HuH-7.5 (cell line): ENCODE data around the gene DENND1A.

Experiments
- DNase-seq: peaks from one replicate; pipeline ENCODE4 v3.0.0; 2011; ENCODE audit warnings: low spot score

DENND1A gene

DNA sequence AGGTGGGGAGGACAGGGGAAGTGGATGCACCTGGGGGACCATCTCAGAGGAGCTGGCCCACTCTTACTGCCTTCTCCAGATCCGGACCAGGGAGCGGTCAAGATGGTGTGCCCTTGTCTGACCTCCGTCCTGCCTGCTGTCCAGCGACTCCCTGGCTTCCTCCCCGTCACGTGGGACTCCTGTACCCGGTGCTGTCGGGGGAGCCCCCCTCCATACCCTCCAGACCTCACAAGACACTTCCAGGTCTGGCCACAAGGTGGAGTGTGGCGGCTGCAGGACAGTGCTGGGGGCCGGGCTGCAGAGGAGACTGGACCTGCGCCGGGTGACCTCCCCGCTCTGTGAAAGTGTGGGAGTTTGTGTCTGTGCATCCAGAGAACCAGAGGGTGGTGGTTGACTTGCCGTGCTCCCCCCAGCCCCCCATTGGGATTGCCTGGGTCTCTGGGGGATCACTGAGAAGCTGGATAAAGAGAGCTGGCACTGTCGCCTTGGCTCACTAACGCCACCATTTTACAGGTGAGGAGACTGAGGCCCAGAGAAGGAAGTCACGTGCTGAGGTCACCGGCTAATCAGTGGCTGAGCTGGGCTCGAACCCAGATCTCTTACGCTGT lies 575.8 kb downstream of the DENND1A start:
- peak; percentile 94 for DNase-seq

DNA sequence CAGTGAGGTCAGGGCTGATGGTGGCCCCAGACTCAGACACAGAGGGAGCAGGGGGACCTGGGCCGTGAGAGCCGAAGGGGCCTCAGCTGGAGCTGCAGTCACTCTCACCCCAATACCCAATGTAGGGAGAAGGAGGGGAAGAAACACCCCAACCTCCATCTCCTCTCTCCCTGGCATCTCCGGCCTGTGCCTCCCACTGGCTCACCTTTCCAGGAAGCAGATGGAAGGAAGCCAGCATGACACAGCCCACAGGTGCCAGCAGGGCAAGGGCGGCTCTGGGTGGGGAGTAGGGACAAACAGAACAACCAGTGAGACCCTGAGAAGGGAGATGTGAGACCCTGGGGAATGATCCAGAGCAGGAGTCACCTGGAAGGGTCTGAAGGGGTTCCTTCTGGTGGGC lies 576.9 kb downstream of the DENND1A start:
- DNase-seq, result no peak

DNA sequence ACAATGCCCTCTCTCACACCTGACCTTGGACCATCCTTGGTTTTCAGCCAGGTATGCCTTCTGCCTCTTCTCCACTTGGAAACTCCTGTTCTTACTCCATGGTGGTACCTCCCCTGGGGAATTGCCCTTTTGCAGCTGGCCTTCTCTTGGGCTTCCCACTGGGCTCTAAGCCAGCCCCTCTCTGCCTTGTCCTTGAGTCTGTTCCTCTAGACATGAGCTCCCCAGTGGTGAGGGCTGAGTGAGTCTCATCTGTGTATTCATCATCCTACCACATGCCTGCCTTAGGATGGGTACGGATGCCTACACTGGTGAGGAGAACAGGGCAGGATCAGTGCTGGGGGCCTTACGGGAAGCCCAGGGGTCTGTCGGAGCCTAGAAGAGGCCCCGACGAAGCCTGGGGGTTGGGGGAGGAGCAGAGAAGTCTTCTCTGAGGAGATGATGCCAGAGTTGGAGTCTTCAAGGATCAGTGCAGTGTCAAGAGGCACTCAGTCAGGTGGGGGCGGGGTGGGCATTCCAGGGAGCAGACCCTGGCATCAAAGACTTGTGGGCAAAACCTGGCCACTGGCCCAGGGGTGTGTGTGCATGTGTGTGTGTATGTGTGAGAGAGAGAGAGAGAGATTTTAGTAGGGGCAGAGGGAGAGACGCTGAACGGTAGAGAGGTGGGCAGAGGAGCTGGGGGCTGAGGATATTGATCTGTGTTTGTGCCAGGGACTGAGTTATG lies 579.2 kb downstream of the DENND1A start:
- no peak for DNase-seq

DNA sequence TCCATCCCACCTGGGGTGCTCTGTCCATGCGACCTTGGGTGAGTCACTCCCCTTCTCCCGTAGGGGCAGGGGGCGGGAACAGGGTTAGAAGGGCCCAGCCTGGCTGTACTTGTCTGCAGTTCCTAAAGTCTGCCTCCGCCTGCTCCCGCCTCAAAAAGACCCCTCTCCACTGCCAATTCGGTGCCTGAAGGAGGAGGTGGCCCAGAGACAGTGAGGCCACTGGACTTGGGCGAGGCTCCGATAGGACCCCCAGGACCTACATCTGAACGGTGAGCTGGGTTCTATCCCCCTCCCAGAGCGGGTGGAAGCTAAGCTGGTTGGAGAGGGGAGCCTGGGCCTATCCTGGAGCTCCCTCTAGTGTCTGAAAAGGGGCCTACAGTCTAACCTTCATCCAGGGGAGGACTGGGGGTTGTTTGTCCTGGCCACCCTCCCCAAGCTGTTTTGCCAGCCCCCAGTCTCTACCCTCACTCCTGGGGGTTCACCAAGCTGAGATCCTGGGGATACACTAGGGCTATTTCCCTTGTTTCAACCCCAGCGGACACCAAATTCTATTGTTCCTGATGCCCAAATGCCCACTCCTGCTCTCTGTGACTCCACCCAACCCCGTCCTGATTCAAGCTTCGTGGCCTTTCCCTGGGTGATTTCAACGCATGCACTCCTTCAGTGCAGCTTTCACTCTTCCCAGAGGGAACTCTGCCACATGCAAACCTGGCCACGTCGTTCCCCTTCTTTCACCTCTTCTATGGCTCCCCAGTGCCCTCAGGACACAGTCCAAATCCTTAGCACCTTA lies 580.0 kb downstream of the DENND1A start:
- DNase-seq, result peak; percentile 93

DNA sequence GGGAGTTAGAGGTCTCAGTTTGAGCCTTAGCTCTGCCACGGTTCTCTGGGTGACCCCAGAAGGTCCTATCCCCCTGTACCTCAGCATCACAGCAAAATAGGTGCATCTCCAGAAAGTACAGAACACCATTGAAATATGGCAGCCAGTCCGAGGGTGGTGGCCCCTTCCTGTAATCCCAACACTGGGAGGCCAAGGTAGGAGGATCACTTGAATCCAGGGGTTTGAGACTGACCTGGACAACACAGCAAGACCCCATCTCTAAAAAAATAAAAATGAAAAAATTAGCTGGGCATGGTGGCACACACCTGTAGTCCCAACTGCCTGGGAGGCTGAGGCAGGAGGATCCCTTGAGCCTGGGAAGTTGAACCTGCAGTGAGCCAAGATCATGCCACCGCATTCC lies 580.9 kb downstream of the DENND1A start:
- no peak for DNase-seq

DNA sequence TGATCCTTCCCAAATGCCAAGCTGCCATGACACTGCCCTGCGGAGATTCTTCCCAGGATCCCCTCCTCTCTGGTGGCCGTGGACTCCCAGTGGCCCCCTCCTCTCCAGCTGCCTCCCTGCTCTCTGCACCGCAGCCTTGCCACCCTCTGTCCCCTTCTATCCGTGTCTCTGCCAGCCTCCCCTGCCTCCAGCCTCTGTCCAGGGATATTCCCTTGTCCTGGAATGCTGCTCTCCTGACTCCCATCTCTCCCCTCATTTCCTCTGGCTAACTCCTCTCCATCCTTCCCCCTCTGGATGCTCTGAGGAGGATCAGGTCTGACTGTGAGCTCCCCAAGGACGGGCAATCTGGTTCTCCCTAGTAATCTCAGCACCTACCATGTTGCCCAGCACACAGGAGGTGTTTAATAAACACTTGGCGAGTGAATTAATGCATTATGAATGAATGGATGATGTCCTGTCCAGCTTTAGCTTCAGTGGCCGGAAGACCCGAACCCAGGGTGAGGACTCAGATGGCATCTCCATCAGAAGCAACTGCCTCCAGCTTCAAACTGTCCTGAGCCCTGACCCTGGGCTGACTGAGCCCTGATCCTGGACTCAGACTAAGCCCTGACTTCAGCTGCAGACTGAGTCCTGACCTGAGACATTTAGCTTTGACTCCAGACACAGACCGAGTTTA lies 581.5 kb downstream of the DENND1A start:
- DNase-seq, result peak; percentile 25

DNA sequence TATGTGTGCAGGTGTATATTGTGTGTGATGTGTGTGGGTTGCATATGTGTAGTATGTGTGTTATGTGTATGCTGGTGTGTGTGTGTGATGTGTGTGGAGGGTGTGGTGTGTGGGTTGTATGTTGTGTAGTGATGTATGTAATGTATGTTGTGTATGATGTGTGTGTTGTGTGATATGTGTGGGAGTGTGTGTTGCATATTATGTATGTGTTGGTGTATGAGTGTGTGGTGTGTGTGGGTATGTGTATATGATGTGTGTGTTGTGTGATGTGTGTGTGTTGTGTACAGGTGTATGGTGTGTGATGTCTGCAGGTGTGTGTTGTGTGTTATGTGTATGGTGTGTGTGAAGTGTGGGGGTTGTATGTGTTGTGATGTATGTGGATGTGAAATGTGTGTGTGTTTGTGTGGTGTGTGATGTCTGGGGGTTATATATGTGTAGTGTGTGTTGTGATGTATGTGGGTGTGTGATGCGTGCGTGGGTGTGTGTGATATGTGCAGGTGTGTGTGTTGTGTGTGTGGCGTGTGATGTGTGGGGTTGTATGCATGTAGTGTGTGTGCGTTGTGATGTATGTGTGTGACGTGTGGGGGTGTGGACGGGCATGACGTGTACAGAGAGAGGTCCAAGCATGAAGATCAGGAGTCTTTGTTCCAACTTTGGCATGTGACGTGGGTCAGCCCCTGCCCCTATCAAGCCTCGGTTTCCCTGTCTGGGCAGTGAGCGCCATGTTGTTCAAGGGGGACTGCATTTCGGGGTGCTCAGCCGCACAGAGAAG lies 582.5 kb downstream of the DENND1A start:
- DNase-seq, result no peak

DNA sequence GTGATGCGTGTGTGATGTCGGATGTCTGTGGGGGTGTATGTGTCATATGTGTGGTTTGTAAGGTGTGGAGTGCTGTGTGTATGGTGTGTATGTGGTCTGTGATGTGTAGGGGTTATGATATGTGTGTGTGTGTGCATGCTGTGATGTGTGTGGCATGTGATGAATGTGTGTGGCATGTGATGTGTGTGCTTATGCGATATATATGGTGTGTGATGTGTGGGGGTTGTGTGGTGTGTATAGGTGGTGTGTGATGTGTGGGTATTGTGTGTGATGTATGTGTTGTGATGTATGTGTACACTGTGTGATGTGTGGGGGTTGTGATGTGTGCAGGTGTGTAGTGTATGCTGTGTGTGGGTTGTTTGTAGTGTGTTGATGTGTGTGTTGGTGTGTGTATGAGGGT lies 583.1 kb downstream of the DENND1A start:
- DNase-seq, result no peak

DNA sequence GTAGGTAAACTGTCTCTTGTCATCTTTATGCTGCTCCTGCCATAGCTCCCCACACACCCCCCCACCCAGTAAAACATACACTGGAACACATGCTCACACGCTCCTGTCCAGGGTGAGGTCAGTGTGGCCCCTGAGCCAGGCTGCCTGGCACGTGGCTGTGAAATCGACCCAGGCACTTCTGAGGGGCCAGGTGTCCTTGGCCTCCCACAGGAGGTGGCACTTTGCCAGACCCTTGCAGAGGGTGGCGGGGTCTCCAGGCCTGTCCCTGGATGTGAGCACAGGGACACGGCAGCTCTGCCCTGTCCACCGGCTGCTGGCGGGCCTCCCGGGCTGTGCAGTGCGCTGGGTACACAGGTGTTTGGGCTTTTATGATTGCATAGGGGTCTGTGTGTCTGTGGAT lies 583.9 kb downstream of the DENND1A start:
- no peak for DNase-seq

DNA sequence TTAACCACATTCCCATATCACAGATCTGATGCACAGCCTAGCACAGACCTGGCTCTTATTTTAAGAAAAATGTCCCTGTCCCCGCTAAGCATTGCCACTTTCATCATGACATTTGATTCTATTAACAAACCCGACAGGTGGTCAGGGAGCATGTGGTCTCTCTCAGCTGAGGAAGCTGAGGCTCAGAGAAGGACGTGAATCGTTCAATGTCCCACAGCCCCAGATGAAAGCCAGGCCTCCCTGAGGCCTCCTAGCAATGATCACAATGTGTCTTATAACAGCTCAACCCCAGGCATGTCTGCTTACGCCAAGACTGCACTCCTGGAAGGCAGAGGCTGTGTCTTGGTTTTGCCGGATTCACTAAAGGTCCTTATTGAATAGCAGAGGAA lies 584.4 kb downstream of the DENND1A start:
- no peak for DNase-seq

DNA sequence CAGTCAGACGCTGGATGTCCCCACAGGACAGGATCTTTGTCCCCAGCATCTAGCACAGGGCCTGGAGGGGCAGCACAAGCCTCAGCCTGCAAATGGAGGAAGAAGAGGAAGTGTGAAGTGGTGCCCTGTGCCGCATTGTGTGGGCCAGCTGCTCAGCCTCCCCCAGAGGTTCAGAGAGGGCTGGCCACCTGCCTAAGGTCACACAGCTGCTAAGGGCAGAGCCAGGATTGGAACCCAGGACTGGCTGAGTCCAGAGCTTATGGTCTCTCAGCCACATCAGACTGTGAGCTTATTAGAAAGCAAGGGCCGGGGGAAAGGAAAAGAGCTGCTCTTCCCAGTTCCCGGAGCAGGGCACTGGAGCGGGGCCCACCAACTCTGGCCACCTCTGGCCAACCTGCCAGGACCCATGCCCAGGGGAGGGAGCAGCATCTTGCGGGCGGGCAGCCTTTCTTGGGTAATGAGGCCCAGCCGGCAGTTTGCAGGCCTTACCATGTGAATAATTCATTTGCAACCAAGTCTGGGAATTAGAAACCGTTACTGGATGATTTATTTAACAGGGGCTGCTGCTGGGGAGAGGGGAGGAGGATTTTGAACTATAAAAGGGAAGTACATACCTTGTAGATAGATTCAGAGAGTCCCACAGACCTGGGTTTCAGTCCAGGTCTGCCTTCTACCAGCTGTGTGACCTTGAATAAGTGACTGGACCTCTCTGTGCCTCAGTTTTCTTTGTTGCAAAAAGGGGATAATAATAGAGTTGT lies 585.6 kb downstream of the DENND1A start:
- DNase-seq, result no peak

DNA sequence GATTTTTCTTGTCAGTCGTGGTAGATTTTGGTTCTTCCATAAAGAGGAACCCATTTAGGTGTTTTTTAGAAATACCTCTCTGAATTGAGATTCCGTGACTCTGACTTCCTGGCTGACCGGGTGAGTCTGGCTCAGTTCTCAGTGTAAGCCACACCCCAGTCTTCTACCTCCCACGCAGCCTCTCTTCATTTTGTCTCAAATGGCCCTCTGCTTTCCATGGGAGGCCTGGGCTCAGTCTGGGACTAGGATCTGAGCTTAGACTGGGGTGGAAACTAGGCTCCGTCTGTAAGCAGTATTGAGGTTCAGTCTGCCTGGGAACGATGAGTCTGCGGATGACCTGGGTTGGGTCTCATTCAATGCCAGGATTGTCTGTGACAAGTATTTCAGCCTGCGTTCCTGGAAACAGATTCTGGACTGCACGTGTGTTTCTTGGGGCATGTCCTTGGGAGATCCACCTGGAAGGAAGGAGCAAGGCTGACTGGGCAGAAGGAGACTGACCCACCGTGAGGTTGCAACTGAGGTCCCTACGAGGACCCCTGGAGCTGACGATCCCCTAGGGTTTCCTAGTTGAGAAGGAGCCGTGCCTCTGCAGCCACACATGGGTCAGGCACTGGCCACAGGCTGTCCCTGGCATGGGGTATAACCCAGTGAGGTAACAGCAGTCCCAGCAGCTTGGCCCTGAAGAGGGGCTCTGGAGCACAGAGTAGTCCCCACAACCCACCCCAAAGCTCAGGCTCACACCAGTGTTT lies 586.3 kb downstream of the DENND1A start:
- no peak for DNase-seq

DNA sequence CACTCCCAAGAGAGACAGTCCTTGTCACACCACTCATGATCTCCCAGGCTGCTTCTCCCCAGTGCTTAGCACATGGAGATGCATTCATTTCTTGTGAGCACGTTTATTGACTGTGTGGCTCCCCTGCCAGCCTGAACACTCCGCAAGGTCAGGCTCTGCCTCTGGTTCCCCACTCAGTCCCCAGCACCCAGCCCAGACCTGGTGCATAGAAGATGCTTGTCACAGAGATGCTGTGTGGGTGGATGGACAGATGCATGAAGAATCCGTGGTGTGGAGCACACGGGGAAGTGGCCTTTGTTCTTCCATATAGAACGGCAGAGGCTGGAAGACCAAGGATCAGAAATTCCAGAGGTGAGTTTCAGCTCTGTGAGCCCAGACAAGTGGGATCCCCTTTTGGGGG lies 587.7 kb downstream of the DENND1A start:
- DNase-seq, result no peak

DNA sequence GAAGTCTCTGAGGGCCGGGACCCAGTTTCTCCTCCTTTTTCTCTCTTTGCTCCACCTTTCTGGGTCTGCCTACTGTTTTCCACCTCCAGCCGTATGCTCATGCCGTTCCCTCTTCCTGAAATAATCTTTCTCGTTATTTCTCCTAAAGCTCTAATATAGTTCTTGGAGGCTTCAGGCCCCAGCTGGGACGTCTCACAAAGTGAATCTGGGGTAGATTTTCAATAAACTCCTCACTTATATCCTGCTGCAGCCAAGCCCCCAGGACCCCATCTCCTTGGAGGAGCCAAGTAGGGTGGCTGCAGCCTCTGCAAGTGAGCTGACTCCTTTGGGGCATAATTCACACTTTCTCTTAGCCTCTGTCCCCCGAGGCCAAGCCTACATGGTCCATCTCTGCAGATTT lies 588.1 kb downstream of the DENND1A start:
- no peak for DNase-seq

DNA sequence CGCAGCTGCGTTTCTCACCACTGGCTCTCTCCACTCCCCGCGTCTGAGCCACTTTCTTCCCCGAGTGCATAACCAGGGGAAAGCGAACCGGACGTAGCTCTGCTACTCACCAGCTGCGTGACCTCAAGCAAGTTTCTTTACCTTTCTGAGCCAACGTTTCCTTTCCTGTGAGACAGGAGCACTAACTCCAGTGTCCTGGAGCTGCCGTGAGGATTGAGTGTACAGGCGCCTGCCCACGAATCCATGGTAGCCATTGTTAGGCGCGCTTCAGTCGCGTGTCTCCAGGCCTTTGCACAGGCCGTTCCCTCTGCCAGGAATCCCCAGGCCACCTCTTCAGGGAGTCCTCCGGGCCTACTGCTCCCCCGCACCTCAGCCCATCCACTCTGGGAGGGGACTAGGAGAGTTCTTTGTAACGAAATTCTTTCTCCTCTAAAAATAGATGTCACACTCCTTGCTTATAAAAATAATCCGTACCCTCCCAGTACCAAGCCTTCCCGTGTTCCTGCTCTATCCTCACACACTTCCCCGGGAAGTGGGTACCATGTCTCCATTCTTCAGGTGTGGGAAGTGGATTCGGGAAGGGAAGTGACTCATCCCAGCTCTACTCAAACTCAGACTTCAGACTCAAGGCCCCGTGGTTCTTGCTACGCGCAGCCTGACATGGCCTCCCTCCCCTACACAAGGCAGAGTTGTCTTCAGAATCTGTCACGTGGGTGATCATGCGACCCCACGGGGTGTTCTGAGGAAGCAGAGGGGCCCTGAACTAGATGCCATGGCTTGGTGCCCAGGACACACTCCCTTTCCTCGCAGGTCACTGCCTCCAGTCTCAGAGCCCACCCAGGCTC lies 590.0 kb downstream of the DENND1A start:
- no peak for DNase-seq

DNA sequence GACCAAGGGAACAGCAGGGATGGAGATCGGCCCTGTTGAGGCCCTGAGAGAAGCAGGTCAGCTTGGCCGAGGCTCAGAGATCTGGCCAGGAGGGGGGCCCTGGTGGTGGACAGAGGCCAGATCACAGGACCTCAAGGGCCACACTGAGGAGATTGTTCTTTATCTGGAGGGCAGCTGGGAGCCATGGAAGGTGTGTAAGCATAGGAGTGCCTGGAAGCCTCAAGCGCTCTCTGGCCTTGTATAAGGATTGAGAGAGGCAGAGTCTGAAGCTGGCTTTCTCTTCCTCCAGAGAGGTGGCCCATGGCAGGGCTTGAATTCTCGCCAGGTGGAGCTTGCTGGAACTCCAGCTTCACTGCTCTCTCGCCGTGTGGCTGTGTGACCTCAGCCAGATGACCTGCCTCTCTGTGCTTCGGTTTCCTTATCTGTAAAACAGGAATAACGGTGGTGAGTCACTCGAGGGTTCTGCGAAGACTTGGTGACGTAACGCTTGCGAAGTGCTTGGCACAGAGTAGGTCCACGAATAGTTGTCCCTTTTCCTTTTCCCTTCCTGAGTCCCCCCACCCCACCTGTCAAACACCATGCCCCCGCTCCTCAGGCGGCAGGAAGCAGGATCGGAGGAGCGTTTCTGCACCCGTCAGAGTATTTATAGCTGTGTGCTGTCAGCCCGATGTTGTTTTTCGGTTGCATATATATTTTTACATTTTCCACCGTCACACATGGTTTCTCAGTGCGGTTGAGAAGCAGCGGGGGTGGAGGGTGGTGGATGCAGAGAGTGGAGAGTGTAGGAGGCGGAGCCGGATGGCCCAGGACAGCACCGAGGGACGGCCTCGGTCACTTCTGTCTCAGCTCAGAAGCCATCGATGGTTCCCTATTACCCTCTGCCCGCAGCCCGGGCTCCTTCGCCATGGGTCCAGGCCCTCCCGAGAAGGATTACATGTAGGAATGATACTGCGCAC lies 590.9 kb downstream of the DENND1A start:
- DNase-seq, result no peak

DNA sequence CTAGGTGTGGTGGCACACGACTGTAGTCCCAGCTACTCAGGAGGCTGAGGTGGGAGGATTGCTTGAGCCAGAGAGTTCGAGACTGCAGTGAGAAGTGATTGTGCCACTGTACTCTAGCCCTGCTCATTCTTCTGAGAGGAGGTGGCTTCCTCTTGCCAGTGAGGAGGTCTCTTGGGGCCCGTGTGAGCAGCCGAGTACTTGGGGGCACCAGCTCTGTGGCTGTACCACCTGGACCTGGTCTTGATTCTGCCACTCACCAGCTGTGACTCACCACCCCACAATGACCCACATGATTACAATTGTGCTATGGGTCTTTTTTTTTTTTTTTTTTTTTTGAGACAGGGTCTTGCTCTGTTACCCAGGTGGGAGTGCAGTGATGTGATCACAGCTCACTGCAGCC lies 592.0 kb downstream of the DENND1A start:
- no peak for DNase-seq

DNA sequence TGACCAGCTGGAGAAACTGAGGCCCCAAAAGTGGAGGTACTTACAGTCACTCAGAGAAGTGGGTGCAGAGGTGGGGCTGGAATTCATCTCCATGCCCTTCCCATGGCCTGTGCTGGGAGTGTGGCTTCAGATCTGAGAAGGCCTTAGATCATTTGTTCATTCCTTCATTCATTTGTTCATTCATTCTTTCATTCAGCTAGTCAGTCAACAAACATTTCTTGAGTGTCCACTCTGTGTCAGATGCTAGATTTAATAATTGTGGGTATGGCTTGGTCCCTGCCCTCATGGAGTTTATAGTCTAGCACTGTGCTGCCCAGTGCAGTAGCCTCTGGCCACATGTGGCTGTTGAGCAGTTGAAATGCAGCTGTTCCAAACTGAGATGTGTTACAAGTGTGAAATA lies 593.0 kb downstream of the DENND1A start:
- no peak for DNase-seq
